Activated CD4-positive, alpha-beta T cell treated with anti-CD3 and anti-CD28 coated beads, Interleukin-2, amount 50 U/mL, for 24 hours (primary cell): Measurements from ENCODE around the gene SPATA31A1.
"Not testable (repeated sequence)": the region's sequence is repeated elsewhere in the genome, so short reads cannot be mapped to it uniquely, and the experiment has no call there.

ENCODE experiments used
- DNase-seq, 2 donors: peaks; one replicate each; pipeline ENCODE4 v3.0.0-alpha.2; 2020; ENCODE audit warnings: low read depth in 1 of 2, low spot score in 1 of 2

SPATA31A1 gene

DNA sequence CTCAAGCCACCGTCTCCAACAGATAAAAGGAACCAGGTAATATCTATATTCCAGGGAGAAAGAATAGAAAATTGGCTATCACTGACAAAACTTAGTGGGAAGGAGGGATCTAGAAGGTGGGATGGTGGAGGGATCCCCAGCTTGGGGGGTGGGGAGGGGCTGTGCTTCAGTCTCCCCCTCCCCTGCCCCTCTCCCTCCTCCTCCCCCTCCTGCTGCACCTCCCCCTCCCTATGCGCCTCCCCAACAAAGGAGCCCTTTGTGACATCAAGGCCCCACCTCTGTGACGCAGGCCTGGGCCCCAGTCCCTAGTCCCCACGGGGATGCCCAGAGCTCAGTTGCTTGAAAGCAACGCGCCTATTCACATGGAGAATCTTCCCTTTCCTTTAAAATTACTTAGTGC lies at the start of gene SPATA31A1:
Gene SPATA31A1, plus strand, starts transcription at position 301 of the 400 bp plus-strand sequence. Its CDS starts 62 bp downstream, at position 363.
- DNase-seq = not testable (repeated sequence)

- not testable (repeated sequence) for DNase-seq
These were observed 52.1 kb downstream of the SPATA31A1 start for GRCh38 chr9:39407261-39408204.

- not testable (repeated sequence) for DNase-seq
These were observed 55.9 kb downstream of the SPATA31A1 start for GRCh38 chr9:39411254-39411940.
